ENCODE data around the gene MRAP2.
"Not testable (repeated sequence)": the region's sequence is repeated elsewhere in the genome, so short reads cannot be mapped to it uniquely, and the experiment has no call there.

The MRAP2 gene

GRCh38 chr6:84032000-84032399 lies 1.6 kb upstream of the MRAP2 start:
- DNase-seq (ENCODE audit: low read depth), result not testable (repeated sequence)

GRCh38 chr6:84035484-84035883 lies 1.9 kb downstream of the MRAP2 start:
- no peak for DNase-seq (ENCODE audit: low read depth)

- no peak for DNase-seq (ENCODE audit: low read depth)
Observed at GRCh38 chr6:84037425-84038089, 4.0 kb downstream of the MRAP2 start.

- DNase-seq (ENCODE audit: low read depth), result no peak
Observed at GRCh38 chr6:84042603-84043002, 9.0 kb downstream of the MRAP2 start.

GRCh38 chr6:84043555-84043954 lies 10.0 kb downstream of the MRAP2 start:
- no peak for DNase-seq (ENCODE audit: low read depth)

GRCh38 chr6:84046755-84047154 lies 13.2 kb downstream of the MRAP2 start:
- no peak for DNase-seq (ENCODE audit: low read depth)

GRCh38 chr6:84048588-84048987 lies 15.0 kb downstream of the MRAP2 start:
- DNase-seq (ENCODE audit: low read depth), result no peak

- DNase-seq (ENCODE audit: low read depth), result no peak
Observed at GRCh38 chr6:84050408-84050807, 16.8 kb downstream of the MRAP2 start.

- DNase-seq (ENCODE audit: low read depth), result no peak
Observed at GRCh38 chr6:84052204-84052882, 18.8 kb downstream of the MRAP2 start.

GRCh38 chr6:84052883-84053241 lies 19.3 kb downstream of the MRAP2 start:
- no peak for DNase-seq (ENCODE audit: low read depth)

GRCh38 chr6:84055647-84056046 lies 22.1 kb downstream of the MRAP2 start:
- DNase-seq (ENCODE audit: low read depth), result no peak

- no peak for DNase-seq (ENCODE audit: low read depth)
Observed at GRCh38 chr6:84057908-84058307, 24.3 kb downstream of the MRAP2 start.

GRCh38 chr6:84059082-84059481 lies 25.5 kb downstream of the MRAP2 start:
- no peak for DNase-seq (ENCODE audit: low read depth)

GRCh38 chr6:84061174-84061573 lies 27.6 kb downstream of the MRAP2 start:
- DNase-seq (ENCODE audit: low read depth), result no peak

- no peak for DNase-seq (ENCODE audit: low read depth)
Observed at GRCh38 chr6:84061613-84062398, 28.2 kb downstream of the MRAP2 start.

- no peak for DNase-seq (ENCODE audit: low read depth)
Observed at GRCh38 chr6:84062519-84063154, 29.1 kb downstream of the MRAP2 start.

GRCh38 chr6:84065693-84066290 lies 32.2 kb downstream of the MRAP2 start:
- DNase-seq (ENCODE audit: low read depth), result no peak

- no peak for DNase-seq (ENCODE audit: low read depth)
Observed at GRCh38 chr6:84066536-84066935, 33.0 kb downstream of the MRAP2 start.

GRCh38 chr6:84068873-84069272 lies 35.3 kb downstream of the MRAP2 start:
- DNase-seq (ENCODE audit: low read depth), result not testable (repeated sequence)

GRCh38 chr6:84072442-84072997 lies 38.9 kb downstream of the MRAP2 start:
- no peak for DNase-seq (ENCODE audit: low read depth)

GRCh38 chr6:84074988-84075781 lies 41.6 kb downstream of the MRAP2 start:
- DNase-seq (ENCODE audit: low read depth), result no peak

All from HS-27A (cell line).